Stimulated activated CD4-positive, alpha-beta T cell treated with anti-CD3 and anti-CD28 coated beads, Interleukin-2, amount 100 ng/mL, for 48 hours (primary cell): ENCODE data around the gene KCTD1.
"Not testable (repeated sequence)": the region's sequence is repeated elsewhere in the genome, so short reads cannot be mapped to it uniquely, and the experiment has no call there.

Experiments used
- DNase-seq, 2 donors: peaks; one replicate each; pipeline ENCODE4 v3.0.0-alpha.2; 2020

KCTD1 gene

GRCh38 chr18:26455639-26456038, 92.7 kb downstream of the KCTD1 start:
- no peak for DNase-seq

GRCh38 chr18:26454616-26455015, 93.7 kb downstream of the KCTD1 start:
- DNase-seq, result no peak

- no peak for DNase-seq
Observed at GRCh38 chr18:26454192-26454591, 94.2 kb downstream of the KCTD1 start.

- DNase-seq, result no peak
Observed at GRCh38 chr18:26453386-26453901, 94.9 kb downstream of the KCTD1 start.

GRCh38 chr18:26450989-26451682, 97.2 kb downstream of the KCTD1 start:
- no peak for DNase-seq

GRCh38 chr18:26448714-26449159, 99.6 kb downstream of the KCTD1 start:
- no peak for DNase-seq

GRCh38 chr18:26443853-26444252, 104.5 kb downstream of the KCTD1 start:
- no peak for DNase-seq

- DNase-seq, result no peak
Observed at GRCh38 chr18:26442126-26442525, 106.2 kb downstream of the KCTD1 start.

GRCh38 chr18:26440644-26441043, 107.7 kb downstream of the KCTD1 start:
- DNase-seq, result no peak

- no peak for DNase-seq
Observed at GRCh38 chr18:26439537-26439936, 108.8 kb downstream of the KCTD1 start.

- DNase-seq, result no peak
Observed at GRCh38 chr18:26438980-26439379, 109.4 kb downstream of the KCTD1 start.

GRCh38 chr18:26437634-26438033, 110.7 kb downstream of the KCTD1 start:
- DNase-seq, result not testable (repeated sequence)

- no peak for DNase-seq
Observed at GRCh38 chr18:26436176-26437051, 111.9 kb downstream of the KCTD1 start.

GRCh38 chr18:26435415-26436095, 112.8 kb downstream of the KCTD1 start:
- no peak for DNase-seq

- no peak for DNase-seq
Observed at GRCh38 chr18:26434887-26435286, 113.5 kb downstream of the KCTD1 start.

- no peak for DNase-seq
Observed at GRCh38 chr18:26432651-26433424, 115.5 kb downstream of the KCTD1 start.

- DNase-seq, result no peak
Observed at GRCh38 chr18:26429535-26430226, 118.7 kb downstream of the KCTD1 start.

GRCh38 chr18:26425148-26425531, 123.2 kb downstream of the KCTD1 start:
- no peak for DNase-seq

GRCh38 chr18:26424428-26425147, 123.8 kb downstream of the KCTD1 start:
- no peak for DNase-seq

- no peak for DNase-seq
Observed at GRCh38 chr18:26422472-26423162, 125.7 kb downstream of the KCTD1 start.

GRCh38 chr18:26421931-26422330, 126.4 kb downstream of the KCTD1 start:
- DNase-seq, result no peak
